A549 treated with GW870086 at 1 μM for 4 hours (cell line): Measurements from ENCODE around the gene SGK2. TPM values are rescaled to one million over a fixed set of nuclear protein-coding genes. Genes with fewer than 3 reads are reported as not detected.

Experiments used
- total RNA-seq: library from RNA; stranded (reverse); fragments of 200-300 nt; extraction: Qiagen RNA extraction; gene quantifications from 5 replicates; pipeline ENCODE4 v1.2.3, GENCODE V29; 2022; ENCODE audit warnings: low read depth

SGK2 gene
- 8.2 to 10.4 TPM (median 9.3 TPM) in 5 replicates for total RNA-seq

DNA sequence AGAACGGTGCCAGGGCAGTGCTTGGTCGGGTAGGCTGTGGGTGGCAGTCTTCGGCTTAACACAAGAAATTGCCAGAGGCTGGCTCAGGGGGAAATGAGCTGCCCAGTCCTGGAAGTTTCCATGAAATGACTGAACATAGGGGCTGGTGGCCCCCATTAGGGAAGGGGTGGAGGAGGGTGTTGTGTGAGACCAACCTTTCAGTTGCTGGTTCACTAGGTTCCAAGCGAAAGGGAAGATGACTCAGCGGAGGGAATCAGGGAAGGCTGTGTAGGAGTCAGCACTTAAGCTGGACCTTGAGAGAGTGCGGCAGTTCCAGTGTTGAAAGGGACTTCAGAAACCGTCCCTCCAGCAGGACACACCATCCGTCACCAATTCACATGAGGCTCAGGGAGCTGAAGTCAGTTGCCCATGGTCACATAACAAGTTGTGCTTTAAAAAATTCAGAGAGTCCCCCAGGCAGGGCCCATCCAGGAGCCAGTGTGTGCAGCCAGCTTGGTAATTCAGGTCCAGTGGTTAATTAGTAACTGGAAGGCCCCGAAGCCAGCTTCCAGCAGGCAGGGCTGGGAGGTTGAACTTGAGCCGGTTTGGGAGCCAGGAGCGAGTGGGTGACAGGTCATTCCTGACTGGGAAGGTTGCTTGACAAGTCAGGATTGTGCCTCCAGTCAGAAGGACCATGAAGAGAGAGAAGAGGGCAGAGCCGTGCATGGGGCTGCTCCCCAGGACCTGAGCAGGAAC lies at the start of gene SGK2:
Gene SGK2 (plus strand): TSS at position 616 of the 735 bp plus-strand sequence. CDS start 7,469 bp downstream, outside the sequence.

DNA sequence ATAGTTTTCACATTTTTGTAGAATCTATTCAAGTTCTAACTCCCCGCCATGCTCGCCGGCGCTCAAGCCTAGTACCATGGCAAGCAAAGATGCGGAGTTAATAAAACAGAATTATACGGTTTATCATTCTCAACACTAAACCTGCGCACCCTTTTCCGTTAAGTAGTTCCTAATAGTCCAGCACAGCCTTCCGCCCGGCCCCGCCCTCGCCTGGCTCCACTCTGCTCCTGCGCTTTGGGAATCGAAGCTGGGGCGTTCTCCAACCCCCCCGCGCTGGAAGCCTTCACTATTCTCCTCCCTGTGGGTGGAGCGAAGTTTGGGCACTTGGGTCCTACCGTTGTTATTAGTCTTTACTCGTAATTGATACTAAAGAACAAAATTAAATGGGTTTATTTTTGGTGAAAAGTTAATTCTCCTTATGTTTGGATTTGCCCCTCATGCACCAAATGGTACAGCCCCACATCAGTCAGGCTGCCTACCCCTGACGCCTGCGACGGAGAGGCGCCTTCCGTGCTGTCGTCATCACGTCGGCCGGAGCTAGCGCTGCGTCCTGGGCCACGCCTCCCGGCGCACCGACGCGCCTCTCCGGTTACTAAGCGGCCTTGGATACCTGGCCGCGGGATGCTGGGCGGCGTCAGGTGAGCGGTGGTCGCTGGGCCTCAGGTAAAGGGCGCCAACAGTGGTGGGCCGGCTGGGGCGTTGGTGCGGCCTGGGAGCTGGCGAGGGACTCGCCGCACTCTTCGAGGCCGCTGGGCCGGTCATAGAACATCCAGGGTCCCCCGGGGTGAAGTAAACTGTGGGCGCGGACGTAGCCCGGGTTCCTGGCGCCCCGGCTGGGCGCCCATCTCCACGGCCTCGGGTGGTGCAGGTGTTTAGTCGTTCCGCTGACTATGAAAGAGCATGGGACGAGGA lies 31.8 kb downstream of the SGK2 start, which contains the start of gene IFT52:
Gene IFT52 (plus strand): TSS at position 546 of the 912 bp plus-strand sequence. CDS start 3,762 bp downstream, outside the sequence.

Other genes starting within 250 kb of the SGK2 start
- 93.7 to 113 TPM (median 108 TPM) in 5 replicates for gene SRSF6, start 101.1 kb upstream of the SGK2 start, total RNA-seq
- 0.89 to 1.1 TPM (median 1.1 TPM) in 5 replicates for gene L3MBTL1, start 51.3 kb upstream of the SGK2 start, total RNA-seq
- 29.0 to 32.9 TPM (median 30.7 TPM) in 5 replicates for gene IFT52, start 31.9 kb downstream of the SGK2 start, total RNA-seq
- gene MYBL2, start 108.1 kb downstream of the SGK2 start, total RNA-seq, result 68.0 to 83.7 TPM (median 78.8 TPM) in 5 replicates
- not detected in 5 replicates for gene GTSF1L, start 168.0 kb downstream of the SGK2 start, total RNA-seq